ENCODE data around the gene HK1. TPM values are rescaled to one million over a fixed set of nuclear protein-coding genes. Genes with fewer than 3 reads are reported as not detected.

HK1 gene
- total RNA-seq, 2 donors from 2014 or later = 75.6 to 103 TPM

- intact Hi-C loops (cut with DNase I) = loop anchor here in 1 of 2 donors (5.0 kb wide), 1 partner anchor 37 kb away; no protein-coding TSS in a partner anchor
- DNase-seq (ENCODE audit: low spot score) = no peak
These were observed 80.9 kb downstream of the HK1 start for GRCh38 chr10:69359148-69359547.

- no peak for DNase-seq (ENCODE audit: low spot score)
- intact Hi-C loops (cut with DNase I) = loop anchor here in 1 of 2 donors (5.0 kb wide), 1 partner anchor 37 kb away; no protein-coding TSS in a partner anchor
These were observed 81.3 kb downstream of the HK1 start for GRCh38 chr10:69359594-69359993.

GRCh38 chr10:69360485-69361302, 82.4 kb downstream of the HK1 start:
- peak; percentile 92 for DNase-seq (ENCODE audit: low spot score)
- intact Hi-C loops (cut with DNase I) = loop anchor here in 1 of 2 donors (10.0 kb wide), 1 partner anchor 216 kb away; no protein-coding TSS in a partner anchor

GRCh38 chr10:69361303-69361614, 83.0 kb downstream of the HK1 start:
- intact Hi-C loops (cut with DNase I) = loop anchor here in 1 of 2 donors (10.0 kb wide), 1 partner anchor 216 kb away; no protein-coding TSS in a partner anchor

GRCh38 chr10:69362471-69362954, 84.2 kb downstream of the HK1 start:
- no peak for DNase-seq (ENCODE audit: low spot score)
- intact Hi-C loops (cut with DNase I) = loop anchor here in 1 of 2 donors (10.0 kb wide), 1 partner anchor 218 kb away; no protein-coding TSS in a partner anchor

More at GRCh38 chr10:69361303-69361614, 83.0 kb downstream of the HK1 start:
- DNase-seq (ENCODE audit: low spot score) = no peak

GRCh38 chr10:69363666-69364065, 85.4 kb downstream of the HK1 start:
- intact Hi-C loops (cut with DNase I) = loop anchor here in 1 of 2 donors (10.0 kb wide), 1 partner anchor 219 kb away; no protein-coding TSS in a partner anchor

GRCh38 chr10:69364232-69364940, 86.1 kb downstream of the HK1 start:
- intact Hi-C loops (cut with DNase I) = loop anchor here in 1 of 2 donors (10.0 kb wide), 1 partner anchor 220 kb away; no protein-coding TSS in a partner anchor
- DNase-seq (ENCODE audit: low spot score) = no peak

More at GRCh38 chr10:69363666-69364065, 85.4 kb downstream of the HK1 start:
- no peak for DNase-seq (ENCODE audit: low spot score)

GRCh38 chr10:69366738-69367137, 88.4 kb downstream of the HK1 start:
- intact Hi-C loops (cut with DNase I) = loop anchor here in 1 of 2 donors (5.0 to 10.0 kb wide), 2 partner anchors 109 to 222 kb away; no protein-coding TSS in a partner anchor
- DNase-seq (ENCODE audit: low spot score) = no peak

GRCh38 chr10:69367469-69367868, 89.2 kb downstream of the HK1 start:
- intact Hi-C loops (cut with DNase I) = loop anchor here in 1 of 2 donors (5.0 to 10.0 kb wide), 2 partner anchors 110 to 223 kb away; no protein-coding TSS in a partner anchor

GRCh38 chr10:69372126-69372980, 94.1 kb downstream of the HK1 start:
- no peak for DNase-seq (ENCODE audit: low spot score)
- intact Hi-C loops (cut with DNase I) = no loop called here

More at GRCh38 chr10:69367469-69367868, 89.2 kb downstream of the HK1 start:
- DNase-seq (ENCODE audit: low spot score) = no peak

- intact Hi-C loops (cut with DNase I) = no loop called here
- no peak for DNase-seq (ENCODE audit: low spot score)
These were observed 95.9 kb downstream of the HK1 start for GRCh38 chr10:69374242-69374641.

GRCh38 chr10:69374931-69375306, 96.6 kb downstream of the HK1 start:
- no peak for DNase-seq (ENCODE audit: low spot score)
- intact Hi-C loops (cut with DNase I) = no loop called here

GRCh38 chr10:69375307-69376151, 97.2 kb downstream of the HK1 start:
- DNase-seq (ENCODE audit: low spot score) = no peak
- intact Hi-C loops (cut with DNase I) = no loop called here

- intact Hi-C loops (cut with DNase I) = no loop called here
- DNase-seq (ENCODE audit: low spot score) = no peak
These were observed 98.4 kb downstream of the HK1 start for GRCh38 chr10:69376662-69377061.

GRCh38 chr10:69377191-69377590, 98.9 kb downstream of the HK1 start:
- intact Hi-C loops (cut with DNase I) = no loop called here
- DNase-seq (ENCODE audit: low spot score) = peak; percentile 36

GRCh38 chr10:69377933-69378332, 99.6 kb downstream of the HK1 start:
- intact Hi-C loops (cut with DNase I) = no loop called here
- no peak for DNase-seq (ENCODE audit: low spot score)

- intact Hi-C loops (cut with DNase I) = loop anchor here in 1 of 2 donors (10.0 kb wide), 1 partner anchor 45 kb away; no protein-coding TSS in a partner anchor
- DNase-seq (ENCODE audit: low spot score) = no peak
These were observed 101.5 kb downstream of the HK1 start for GRCh38 chr10:69379800-69380199.
